ENCODE data around the gene TXLNG.

TXLNG gene

DNA sequence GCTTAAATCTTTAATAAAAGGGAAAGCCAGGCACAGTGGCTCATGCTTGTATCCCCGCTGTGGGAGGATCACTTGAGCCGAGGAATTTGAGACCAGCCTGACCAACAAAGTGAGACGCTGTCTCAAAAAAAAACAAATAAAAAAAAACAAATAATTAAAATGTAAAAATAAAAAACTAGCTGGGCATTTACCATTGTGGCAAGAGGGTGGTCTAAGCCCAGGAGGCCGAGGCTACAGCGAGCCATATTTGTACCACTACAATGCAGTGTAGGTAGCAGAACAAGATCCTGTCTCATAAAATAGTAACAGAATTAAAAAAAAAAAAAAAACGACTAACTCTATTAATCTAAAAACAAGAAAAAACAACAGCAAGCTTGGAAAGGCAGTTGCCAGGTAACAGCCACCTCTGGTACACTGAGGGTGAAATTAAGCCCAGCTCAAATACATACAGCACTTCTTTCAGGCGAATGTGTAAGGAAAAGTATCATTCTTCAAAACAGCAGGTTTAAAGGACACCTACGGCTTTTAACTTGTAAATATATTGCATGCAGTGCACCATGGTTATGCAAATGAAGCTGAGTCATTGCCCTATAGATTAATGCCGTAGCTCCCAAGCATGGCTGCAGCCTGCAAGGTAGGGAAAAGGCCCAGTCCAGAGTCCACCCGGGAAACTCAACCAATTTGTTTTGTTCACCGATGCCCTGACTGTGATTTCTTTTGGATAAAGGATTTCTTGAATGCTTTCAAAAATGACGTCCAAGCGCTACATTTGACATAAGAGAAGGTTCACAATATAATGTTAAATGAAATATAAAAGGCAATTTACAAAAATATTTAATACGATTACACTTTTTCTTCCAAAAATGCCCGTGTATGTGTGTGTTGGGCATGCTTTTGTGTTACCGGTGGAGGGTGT is 14.5 kb upstream of the TXLNG start (continued):
- TF ChIP-seq, protein P1, sequence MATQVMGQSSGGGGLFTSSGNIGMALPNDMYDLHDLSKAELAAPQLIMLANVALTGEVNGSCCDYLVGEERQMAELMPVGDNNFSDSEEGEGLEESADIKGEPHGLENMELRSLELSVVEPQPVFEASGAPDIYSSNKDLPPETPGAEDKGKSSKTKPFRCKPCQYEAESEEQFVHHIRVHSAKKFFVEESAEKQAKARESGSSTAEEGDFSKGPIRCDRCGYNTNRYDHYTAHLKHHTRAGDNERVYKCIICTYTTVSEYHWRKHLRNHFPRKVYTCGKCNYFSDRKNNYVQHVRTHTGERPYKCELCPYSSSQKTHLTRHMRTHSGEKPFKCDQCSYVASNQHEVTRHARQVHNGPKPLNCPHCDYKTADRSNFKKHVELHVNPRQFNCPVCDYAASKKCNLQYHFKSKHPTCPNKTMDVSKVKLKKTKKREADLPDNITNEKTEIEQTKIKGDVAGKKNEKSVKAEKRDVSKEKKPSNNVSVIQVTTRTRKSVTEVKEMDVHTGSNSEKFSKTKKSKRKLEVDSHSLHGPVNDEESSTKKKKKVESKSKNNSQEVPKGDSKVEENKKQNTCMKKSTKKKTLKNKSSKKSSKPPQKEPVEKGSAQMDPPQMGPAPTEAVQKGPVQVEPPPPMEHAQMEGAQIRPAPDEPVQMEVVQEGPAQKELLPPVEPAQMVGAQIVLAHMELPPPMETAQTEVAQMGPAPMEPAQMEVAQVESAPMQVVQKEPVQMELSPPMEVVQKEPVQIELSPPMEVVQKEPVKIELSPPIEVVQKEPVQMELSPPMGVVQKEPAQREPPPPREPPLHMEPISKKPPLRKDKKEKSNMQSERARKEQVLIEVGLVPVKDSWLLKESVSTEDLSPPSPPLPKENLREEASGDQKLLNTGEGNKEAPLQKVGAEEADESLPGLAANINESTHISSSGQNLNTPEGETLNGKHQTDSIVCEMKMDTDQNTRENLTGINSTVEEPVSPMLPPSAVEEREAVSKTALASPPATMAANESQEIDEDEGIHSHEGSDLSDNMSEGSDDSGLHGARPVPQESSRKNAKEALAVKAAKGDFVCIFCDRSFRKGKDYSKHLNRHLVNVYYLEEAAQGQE (tag by site-specific recombination; IDR thresholded peaks at IDR 0.05): peak; percentile 22; the same call in 1 of the 2 replicates
- TF ChIP-seq ZNF560 (tag by site-specific recombination; IDR thresholded peaks at IDR 0.05; ENCODE audit: borderline replicate concordance): no peak
- TF ChIP-seq ZNF221 (tag by site-specific recombination; IDR thresholded peaks at IDR 0.05; ENCODE audit: borderline replicate concordance): no peak
- TF ChIP-seq ZBTB20 (tag by site-specific recombination; IDR thresholded peaks at IDR 0.05): no peak
- TF ChIP-seq ZNF248 (tag by site-specific recombination; IDR thresholded peaks at IDR 0.05): no peak
- no peak for TF ChIP-seq RBAK (tag by site-specific recombination; IDR thresholded peaks at IDR 0.05)
- TF ChIP-seq FEZF1 (tag by site-specific recombination; IDR thresholded peaks at IDR 0.05): peak; percentile 60; the same call in 1 of the 2 replicates
- TF ChIP-seq ZXDB (tag by site-specific recombination; IDR thresholded peaks at IDR 0.05): peak; percentile 65
- no peak for TF ChIP-seq MZF1 (tag by site-specific recombination; IDR thresholded peaks at IDR 0.05; ENCODE audit: borderline replicate concordance)
- TF ChIP-seq ZNF341 (tag by site-specific recombination; IDR thresholded peaks at IDR 0.05; ENCODE audit: low read depth): peak; percentile 45; the same call in 1 of the 2 replicates
- no peak for TF ChIP-seq ZNF146 (tag by site-specific recombination; IDR thresholded peaks at IDR 0.05)
- TF ChIP-seq ZNF426 (tag by site-specific recombination; IDR thresholded peaks at IDR 0.05): no peak
- TF ChIP-seq GLIS1 (tag by site-specific recombination; IDR thresholded peaks at IDR 0.05): no peak
- TF ChIP-seq ZNF23 (tag by site-specific recombination; IDR thresholded peaks at IDR 0.05; ENCODE audit: borderline replicate concordance): no peak
- no peak for TF ChIP-seq TSHZ1 (tag by site-specific recombination; IDR thresholded peaks at IDR 0.05; ENCODE audit: borderline replicate concordance)
- TF ChIP-seq, protein P2, sequence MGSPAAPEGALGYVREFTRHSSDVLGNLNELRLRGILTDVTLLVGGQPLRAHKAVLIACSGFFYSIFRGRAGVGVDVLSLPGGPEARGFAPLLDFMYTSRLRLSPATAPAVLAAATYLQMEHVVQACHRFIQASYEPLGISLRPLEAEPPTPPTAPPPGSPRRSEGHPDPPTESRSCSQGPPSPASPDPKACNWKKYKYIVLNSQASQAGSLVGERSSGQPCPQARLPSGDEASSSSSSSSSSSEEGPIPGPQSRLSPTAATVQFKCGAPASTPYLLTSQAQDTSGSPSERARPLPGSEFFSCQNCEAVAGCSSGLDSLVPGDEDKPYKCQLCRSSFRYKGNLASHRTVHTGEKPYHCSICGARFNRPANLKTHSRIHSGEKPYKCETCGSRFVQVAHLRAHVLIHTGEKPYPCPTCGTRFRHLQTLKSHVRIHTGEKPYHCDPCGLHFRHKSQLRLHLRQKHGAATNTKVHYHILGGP (tag by site-specific recombination; IDR thresholded peaks at IDR 0.05): no peak
- no peak for TF ChIP-seq ZNF747 (tag by site-specific recombination; IDR thresholded peaks at IDR 0.05)
- no peak for TF ChIP-seq ZNF529 (tag by site-specific recombination; IDR thresholded peaks at IDR 0.05; ENCODE audit: insufficient replicate concordance)
- TF ChIP-seq EGR2 (tag by site-specific recombination; IDR thresholded peaks at IDR 0.05; ENCODE audit: low read depth): no peak; the same call in 1 of the 2 replicates
- TF ChIP-seq ZNF404 (tag by site-specific recombination; IDR thresholded peaks at IDR 0.05): no peak
- no peak for TF ChIP-seq ZNF398 (tag by site-specific recombination; IDR thresholded peaks at IDR 0.05)
- peak; percentile 92 for TF ChIP-seq ZNF600 (tag by site-specific recombination; IDR thresholded peaks at IDR 0.05)
- TF ChIP-seq ZNF585B (tag by site-specific recombination; IDR thresholded peaks at IDR 0.05): no peak
- TF ChIP-seq, protein P3, sequence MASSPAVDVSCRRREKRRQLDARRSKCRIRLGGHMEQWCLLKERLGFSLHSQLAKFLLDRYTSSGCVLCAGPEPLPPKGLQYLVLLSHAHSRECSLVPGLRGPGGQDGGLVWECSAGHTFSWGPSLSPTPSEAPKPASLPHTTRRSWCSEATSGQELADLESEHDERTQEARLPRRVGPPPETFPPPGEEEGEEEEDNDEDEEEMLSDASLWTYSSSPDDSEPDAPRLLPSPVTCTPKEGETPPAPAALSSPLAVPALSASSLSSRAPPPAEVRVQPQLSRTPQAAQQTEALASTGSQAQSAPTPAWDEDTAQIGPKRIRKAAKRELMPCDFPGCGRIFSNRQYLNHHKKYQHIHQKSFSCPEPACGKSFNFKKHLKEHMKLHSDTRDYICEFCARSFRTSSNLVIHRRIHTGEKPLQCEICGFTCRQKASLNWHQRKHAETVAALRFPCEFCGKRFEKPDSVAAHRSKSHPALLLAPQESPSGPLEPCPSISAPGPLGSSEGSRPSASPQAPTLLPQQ (tag by site-specific recombination; IDR thresholded peaks at IDR 0.05): peak; percentile 40; the same call in 1 of the 2 replicates
- no peak for TF ChIP-seq ZNF280C (tag by site-specific recombination; IDR thresholded peaks at IDR 0.05)
